Measurements from ENCODE around the gene IL13.
A peak's percentile ranks its signal among the peaks of the same experiment; 100 is the strongest.

IL13 gene

GRCh38 chr5:132674671-132675506 lies 16.9 kb downstream of the IL13 start:
- H2AK5ac ChIP-seq (ENCODE audit: low read depth, low read length): no peak overlapping the region
- H3K23ac ChIP-seq (ENCODE audit: low read depth, low read length, poor library complexity): peak overlapping the region; percentile 14
- no peak overlapping the region for H3K4ac ChIP-seq (ENCODE audit: low read length)
- H2BK12ac ChIP-seq (ENCODE audit: low read length): no peak overlapping the region
- peaks cover 0 to 19% (median 0%) of the 10 kb centered on the region in 3 experiments for H3K27me3 ChIP-seq (ENCODE audit: control insufficient read depth in 3 of 3, insufficient read depth in 3 of 3, low read depth in 1 of 3, low read length in 3 of 3)
- no peak overlapping the region for H2BK5ac ChIP-seq (ENCODE audit: low read length)
- no peak overlapping the region for H3K4me2 ChIP-seq (ENCODE audit: insufficient read depth, low read length, poor library complexity, severe bottlenecking)
- no peaks in the 10 kb centered on the region for H3K9me3 ChIP-seq (replicated peaks in 1 of 2; ENCODE audit: control insufficient read depth in 2 of 2, insufficient read depth in 1 of 2, low read depth in 1 of 2, low read length in 2 of 2)
- no peaks in the 10 kb centered on the region for H3K79me1 ChIP-seq (ENCODE audit: low read depth, low read length)
- no peak overlapping the region for H3K4me3 ChIP-seq (ENCODE audit: low read length in 2 of 2)
- no peak overlapping the region for H2AFZ ChIP-seq (ENCODE audit: low read length)
- no peak for DNase-seq (ENCODE audit: low spot score)
- H3K18ac ChIP-seq (ENCODE audit: low read length): no peak overlapping the region
- no peak overlapping the region for H4K91ac ChIP-seq (ENCODE audit: low read depth, low read length, poor library complexity)
- H3K9ac ChIP-seq (ENCODE audit: low read depth, low read length, poor library complexity): no peak overlapping the region
- no peak overlapping the region for H3K27ac ChIP-seq (replicated peaks; ENCODE audit: low read length)
- WGBS, 2 donors (ENCODE audit: extremely low coverage in 2 of 2, insufficient read length in 2 of 2, insufficient replicate concordance in 1 of 2): no CpG with 5 or more reads among the region's 13 CpGs
- H2BK15ac ChIP-seq (ENCODE audit: low read length): no peak overlapping the region
- H3K4me1 ChIP-seq (ENCODE audit: control insufficient read depth in 2 of 2, insufficient read depth in 1 of 2, low read depth in 1 of 2, low read length in 2 of 2): peaks cover 0 to 2% of the 10 kb centered on the region in 2 donors
- no peaks in the 10 kb centered on the region for H3K36me3 ChIP-seq (replicated peaks in 1 of 2; ENCODE audit: control insufficient read depth in 2 of 2, insufficient read depth in 2 of 2, low read length in 2 of 2)
- no peak overlapping the region for H3K14ac ChIP-seq (ENCODE audit: low read length)
- no peak overlapping the region for H2BK120ac ChIP-seq (ENCODE audit: low read depth, low read length)
- H4K8ac ChIP-seq (ENCODE audit: low read depth, low read length): no peak overlapping the region

- Histone ChIP-seq H2BK15ac (ENCODE audit: low read length) (no peak overlapping the region), H2AFZ (ENCODE audit: low read length) (no peak overlapping the region), H3K4ac (ENCODE audit: low read length) (no peak overlapping the region), H2BK5ac (ENCODE audit: low read length) (no peak overlapping the region), H3K4me2 (ENCODE audit: insufficient read depth, low read length, poor library complexity, severe bottlenecking) (no peak overlapping the region), H3K27ac (replicated peaks; ENCODE audit: low read length) (no peak overlapping the region), H3K27me3 (ENCODE audit: control insufficient read depth in 3 of 3, insufficient read depth in 3 of 3, low read depth in 1 of 3, low read length in 3 of 3) (peaks cover 0 to 19% (median 0%) of the 10 kb centered on the region in 3 experiments), H2BK120ac (ENCODE audit: low read depth, low read length) (no peak overlapping the region), H3K9ac (ENCODE audit: low read depth, low read length, poor library complexity) (no peak overlapping the region), H3K14ac (ENCODE audit: low read length) (no peak overlapping the region), H3K18ac (ENCODE audit: low read length) (no peak overlapping the region), H3K4me3 (ENCODE audit: low read length in 2 of 2) (no peak overlapping the region), H2AK5ac (ENCODE audit: low read depth, low read length) (no peak overlapping the region), H4K91ac (ENCODE audit: low read depth, low read length, poor library complexity) (no peak overlapping the region), H3K4me1 (ENCODE audit: control insufficient read depth in 2 of 2, insufficient read depth in 1 of 2, low read depth in 1 of 2, low read length in 2 of 2) (peaks cover 0 to 2% of the 10 kb centered on the region in 2 donors), H3K23ac (ENCODE audit: low read depth, low read length, poor library complexity) (no peak overlapping the region), H3K36me3 (replicated peaks in 1 of 2; ENCODE audit: control insufficient read depth in 2 of 2, insufficient read depth in 2 of 2, low read length in 2 of 2) (no peaks in the 10 kb centered on the region), H2BK12ac (ENCODE audit: low read length) (no peak overlapping the region), H3K79me1 (ENCODE audit: low read depth, low read length) (no peaks in the 10 kb centered on the region), H3K9me3 (replicated peaks in 1 of 2; ENCODE audit: control insufficient read depth in 2 of 2, insufficient read depth in 1 of 2, low read depth in 1 of 2, low read length in 2 of 2) (no peaks in the 10 kb centered on the region), H4K8ac (ENCODE audit: low read depth, low read length) (no peak overlapping the region)
- WGBS, 2 donors (ENCODE audit: extremely low coverage in 2 of 2, insufficient read length in 2 of 2, insufficient replicate concordance in 1 of 2): no CpG with 5 or more reads among the region's 11 CpGs
- DNase-seq (ENCODE audit: low spot score): no peak
Measured at GRCh38 chr5:132675936-132676689, 18.1 kb downstream of the IL13 start.

DNA sequence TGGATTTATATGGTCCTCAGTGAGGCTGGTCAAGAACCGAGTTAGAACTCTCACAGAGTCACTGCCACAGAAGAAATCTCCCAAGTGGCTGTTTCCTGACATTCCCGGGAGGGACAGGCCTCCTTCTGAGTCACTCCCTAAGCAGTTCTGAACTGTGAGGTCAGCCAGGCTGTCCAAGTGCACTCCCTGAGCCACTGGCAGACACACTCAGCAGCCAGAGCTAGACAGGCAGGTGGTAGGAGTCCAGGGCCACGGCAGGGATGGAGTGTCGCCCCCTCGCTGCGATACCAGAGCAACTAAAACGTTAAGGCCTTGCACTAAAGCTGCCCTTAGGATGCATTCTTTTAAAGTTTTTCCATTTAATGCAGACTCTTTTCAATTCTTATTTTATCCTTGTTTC lies 19.2 kb downstream of the IL13 start:
- no peak for DNase-seq (ENCODE audit: low spot score)

More for the DNA sequence above, 19.2 kb downstream of the IL13 start:
- Histone ChIP-seq H4K8ac (ENCODE audit: low read depth, low read length) (no peak overlapping the region), H2BK5ac (ENCODE audit: low read length) (no peak overlapping the region), H3K4me2 (ENCODE audit: insufficient read depth, low read length, poor library complexity, severe bottlenecking) (no peak overlapping the region), H3K14ac (ENCODE audit: low read length) (no peak overlapping the region), H2BK120ac (ENCODE audit: low read depth, low read length) (no peak overlapping the region), H3K4me3 (ENCODE audit: low read length in 2 of 2) (no peak overlapping the region), H2BK15ac (ENCODE audit: low read length) (no peak overlapping the region), H2BK12ac (ENCODE audit: low read length) (no peak overlapping the region), H3K4me1 (ENCODE audit: control insufficient read depth in 2 of 2, insufficient read depth in 1 of 2, low read depth in 1 of 2, low read length in 2 of 2) (peaks cover 0 to 2% of the 10 kb centered on the region in 2 donors), H3K18ac (ENCODE audit: low read length) (no peak overlapping the region), H3K9me3 (replicated peaks in 1 of 2; ENCODE audit: control insufficient read depth in 2 of 2, insufficient read depth in 1 of 2, low read depth in 1 of 2, low read length in 2 of 2) (no peaks in the 10 kb centered on the region), H2AK5ac (ENCODE audit: low read depth, low read length) (no peak overlapping the region), H3K4ac (ENCODE audit: low read length) (no peak overlapping the region), H2AFZ (ENCODE audit: low read length) (peak overlapping the region; percentile 27), H4K91ac (ENCODE audit: low read depth, low read length, poor library complexity) (no peak overlapping the region), H3K79me1 (ENCODE audit: low read depth, low read length) (no peaks in the 10 kb centered on the region), H3K36me3 (replicated peaks in 1 of 2; ENCODE audit: control insufficient read depth in 2 of 2, insufficient read depth in 2 of 2, low read length in 2 of 2) (no peaks in the 10 kb centered on the region), H3K27me3 (ENCODE audit: control insufficient read depth in 3 of 3, insufficient read depth in 3 of 3, low read depth in 1 of 3, low read length in 3 of 3) (peaks cover 0 to 19% (median 0%) of the 10 kb centered on the region in 3 experiments), H3K9ac (ENCODE audit: low read depth, low read length, poor library complexity) (no peak overlapping the region), H3K23ac (ENCODE audit: low read depth, low read length, poor library complexity) (peak overlapping the region; percentile 94), H3K27ac (replicated peaks; ENCODE audit: low read length) (no peak overlapping the region)
- WGBS, 2 donors (ENCODE audit: extremely low coverage in 2 of 2, insufficient read length in 2 of 2, insufficient replicate concordance in 1 of 2): no CpG with 5 or more reads among the region's 7 CpGs
